Measurements from ENCODE around the gene PRADC1.

Gene PRADC1

GRCh38 chr2:73235315-73236028 lies 2.4 kb upstream of the PRADC1 start:
- DNase-seq (ENCODE audit: low spot score), result no peak

GRCh38 chr2:73233932-73234832 lies 1.1 kb upstream of the PRADC1 start, which contains the start of gene CCT7:
TSS of gene CCT7 (plus strand) at chr2:73234308. CDS start at chr2:73234379, 71 bp downstream.
- peak; percentile 86 for DNase-seq (ENCODE audit: low spot score)

- DNase-seq (ENCODE audit: low spot score), result no peak
Measured at GRCh38 chr2:73232403-73233153, 461 bp downstream of the PRADC1 start.

DNA sequence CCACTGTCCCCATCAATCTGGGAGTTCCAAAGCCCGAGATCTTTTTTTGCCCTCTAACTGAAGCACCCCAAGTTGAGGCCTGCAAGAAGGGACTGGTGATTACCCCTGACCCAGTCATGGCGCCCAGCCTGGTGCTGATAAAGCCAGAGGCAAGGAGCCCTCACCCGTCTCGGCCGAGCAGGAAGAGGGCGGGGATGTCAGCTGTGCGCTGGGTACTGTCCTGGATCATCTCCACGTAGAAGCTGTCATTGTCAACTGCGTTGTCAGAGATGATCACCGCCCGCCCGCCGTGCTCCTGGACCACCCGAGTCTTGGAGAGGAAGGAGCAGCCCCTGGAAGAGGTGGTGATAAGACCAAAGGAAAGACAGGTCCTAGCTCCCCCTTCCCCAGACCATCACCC lies 4.4 kb downstream of the PRADC1 start:
- no peak for DNase-seq (ENCODE audit: low spot score)

DNA sequence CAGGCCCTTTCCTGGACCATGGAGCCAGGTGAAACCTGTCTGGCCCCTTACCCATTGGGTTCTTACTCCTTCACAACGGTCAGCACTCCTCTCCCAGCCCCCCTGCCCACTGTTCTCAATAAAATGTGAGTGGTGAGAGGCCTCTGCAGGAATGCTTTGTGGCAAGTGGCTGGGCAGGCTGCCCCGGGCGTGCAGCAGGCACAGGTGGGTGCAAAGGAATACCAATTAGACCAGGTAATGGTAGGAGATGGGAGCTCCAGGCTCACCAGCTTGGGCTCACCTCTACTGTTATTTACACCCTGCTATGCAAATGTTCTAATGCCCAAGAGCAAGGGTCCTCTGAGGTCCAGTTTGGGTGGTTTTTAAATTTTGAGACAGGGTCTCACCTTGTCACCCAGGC lies 6.0 kb downstream of the PRADC1 start:
- no peak for DNase-seq (ENCODE audit: low spot score)

- no peak for DNase-seq (ENCODE audit: low spot score)
Measured at GRCh38 chr2:73225513-73226360, 7.3 kb downstream of the PRADC1 start.

- no peak for DNase-seq (ENCODE audit: low spot score)
Measured at GRCh38 chr2:73223821-73224220, 9.2 kb downstream of the PRADC1 start.

GRCh38 chr2:73218298-73218697 lies 14.7 kb downstream of the PRADC1 start:
- DNase-seq (ENCODE audit: low spot score), result peak; percentile 40

DNA sequence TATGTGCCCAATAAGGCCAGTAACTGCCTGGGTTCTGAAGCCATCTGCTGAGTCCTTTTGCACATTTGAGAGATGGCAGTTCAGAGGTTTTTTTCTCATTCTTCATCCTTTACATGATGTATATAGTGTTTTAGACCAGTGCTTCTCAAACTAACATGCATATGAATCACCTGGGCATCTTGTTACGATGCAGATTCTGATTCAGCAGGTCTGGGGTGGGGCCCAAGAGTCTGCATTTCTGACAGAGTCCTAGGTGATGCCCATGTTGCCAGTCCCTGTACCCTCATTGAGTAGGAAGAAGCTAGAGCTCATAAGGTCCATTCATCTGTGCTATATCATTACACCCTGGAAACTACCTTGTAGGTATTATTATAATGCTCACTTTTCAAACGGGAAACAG lies 15.2 kb downstream of the PRADC1 start:
- DNase-seq (ENCODE audit: low spot score), result no peak

- no peak for DNase-seq (ENCODE audit: low spot score)
Measured at GRCh38 chr2:73217160-73217559, 15.9 kb downstream of the PRADC1 start.

DNA sequence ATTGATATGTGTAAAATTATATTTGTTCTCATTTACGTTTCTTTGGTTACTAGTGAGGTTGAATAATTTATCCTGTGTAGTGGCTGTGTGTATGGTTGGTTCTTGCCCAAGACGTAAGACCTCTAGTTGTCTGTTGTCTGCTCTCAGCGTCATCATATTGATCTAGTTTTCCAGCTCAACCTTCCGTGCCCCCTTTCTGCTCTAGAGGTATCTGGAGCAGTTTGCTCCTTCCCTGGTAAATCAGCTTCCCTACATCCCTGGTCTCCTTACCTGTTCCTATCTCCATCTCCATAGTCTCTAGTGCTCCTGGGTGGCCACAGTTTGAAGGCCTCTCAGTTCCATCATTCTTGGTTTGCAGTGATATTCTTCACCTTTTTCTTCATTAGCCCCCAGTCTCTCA lies 17.8 kb downstream of the PRADC1 start:
- DNase-seq (ENCODE audit: low spot score), result no peak

DNA sequence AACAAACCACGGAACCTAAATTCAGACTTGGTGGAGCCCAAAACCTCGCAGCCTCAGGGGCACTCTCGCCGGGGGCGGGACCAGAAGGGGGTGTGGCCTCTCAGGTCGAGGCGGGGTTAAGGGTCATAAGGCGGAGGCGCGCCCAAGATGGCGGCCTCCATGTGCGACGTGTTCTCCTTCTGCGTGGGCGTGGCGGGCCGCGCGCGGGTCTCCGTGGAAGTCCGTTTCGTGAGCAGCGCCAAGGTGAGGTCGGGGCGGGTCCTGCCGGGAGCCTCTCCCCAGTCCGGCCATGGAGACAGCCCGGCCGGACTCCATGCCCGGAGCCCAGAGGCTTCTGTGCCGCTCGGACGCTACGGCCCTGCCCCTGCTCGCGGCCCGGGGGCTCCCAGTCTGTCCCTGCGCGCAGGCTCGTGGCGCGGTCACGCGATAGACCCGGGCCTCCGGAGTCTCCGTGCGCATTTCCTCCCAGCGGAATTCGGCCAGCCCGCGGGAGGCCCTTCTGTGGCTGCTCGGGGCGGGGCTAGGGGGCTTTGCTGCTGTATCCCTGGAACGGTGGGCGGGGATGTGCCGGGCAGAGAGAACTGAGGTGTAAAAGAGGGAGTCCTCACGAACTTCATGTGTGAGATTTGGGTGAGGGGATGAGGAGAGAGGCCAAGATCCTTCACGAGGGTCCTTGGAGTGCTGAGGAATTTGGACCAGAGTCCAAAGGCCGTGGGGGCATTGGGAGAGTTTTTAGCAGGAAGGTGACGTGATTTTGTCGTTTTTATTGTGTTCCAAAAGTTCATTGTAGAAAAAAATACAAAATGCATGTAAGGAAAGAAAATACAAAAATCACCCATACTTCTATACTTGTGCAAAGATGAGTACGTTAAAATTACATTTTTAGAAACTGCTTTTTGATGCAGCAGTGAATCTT lies 18.7 kb downstream of the PRADC1 start, which contains the start of gene SMYD5:
TSS of gene SMYD5 (plus strand) at position 126 of the 916 bp plus-strand sequence. CDS start at position 148, 22 bp downstream.
- peak; percentile 91 for DNase-seq (ENCODE audit: low spot score)

- peak; percentile 88 for DNase-seq (ENCODE audit: low spot score)
Measured at GRCh38 chr2:73212448-73213176, 20.4 kb downstream of the PRADC1 start.

DNA sequence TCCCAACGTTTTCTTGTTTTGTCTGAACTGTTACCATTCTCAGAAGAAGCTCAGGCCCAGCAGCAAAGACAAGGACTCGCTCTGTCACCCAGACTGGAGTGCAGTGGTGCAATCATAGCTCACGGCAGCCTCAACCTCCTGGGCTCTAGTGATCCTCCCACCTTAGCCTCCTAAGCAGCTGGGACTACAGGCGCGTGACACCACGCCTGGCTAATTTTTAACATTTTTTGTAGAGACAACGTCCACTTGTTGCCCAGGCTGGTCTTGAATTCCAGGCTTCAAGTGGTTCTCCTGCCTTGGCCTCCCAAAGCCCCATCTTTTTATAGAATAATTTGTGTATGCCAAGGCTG lies 21.0 kb downstream of the PRADC1 start:
- no peak for DNase-seq (ENCODE audit: low spot score)

GRCh38 chr2:73210696-73211095 lies 22.3 kb downstream of the PRADC1 start:
- DNase-seq (ENCODE audit: low spot score), result no peak

DNA sequence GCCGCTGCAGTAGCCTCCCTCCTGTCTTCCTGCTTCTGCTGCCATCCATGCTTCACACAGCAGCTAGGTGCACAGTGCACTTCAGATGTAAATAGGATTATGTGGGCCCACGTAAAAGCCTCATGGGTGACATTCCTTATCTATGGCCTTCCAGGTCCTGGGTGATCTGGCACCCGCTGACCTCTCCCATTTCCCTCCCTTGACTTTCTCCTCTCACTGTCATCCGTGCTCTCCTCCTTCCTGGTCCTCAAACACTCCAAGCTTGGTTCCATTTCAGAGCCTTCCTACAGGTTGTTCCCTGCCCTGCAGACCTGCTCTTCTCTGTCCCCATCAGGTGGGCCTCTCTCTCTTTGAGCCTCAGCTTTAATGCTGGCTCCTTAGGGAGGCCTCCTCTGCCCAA lies 23.0 kb downstream of the PRADC1 start:
- no peak for DNase-seq (ENCODE audit: low spot score)

- DNase-seq (ENCODE audit: low spot score), result no peak
Measured at GRCh38 chr2:73208258-73208657, 24.8 kb downstream of the PRADC1 start.

DNA sequence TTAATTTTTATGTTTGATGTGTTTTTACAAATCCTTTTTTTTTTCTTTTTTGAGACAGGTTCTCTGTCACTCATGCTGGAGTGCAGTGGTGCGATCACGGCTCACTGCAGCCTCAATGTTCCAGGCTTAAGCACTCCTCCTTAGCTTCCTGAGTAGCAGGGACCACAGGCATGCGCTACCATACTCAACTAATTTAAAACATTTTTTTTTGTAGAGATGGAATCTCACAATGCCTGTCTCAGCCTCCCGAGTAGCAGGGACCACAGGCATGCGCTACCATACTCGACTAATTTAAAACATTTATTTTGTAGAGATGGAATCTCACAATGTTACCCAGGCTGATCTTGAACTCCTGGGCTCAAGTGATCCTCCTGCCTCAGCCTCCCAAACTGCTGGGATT lies 27.4 kb downstream of the PRADC1 start:
- DNase-seq (ENCODE audit: low spot score), result no peak

GRCh38 chr2:73203055-73203681 lies 29.9 kb downstream of the PRADC1 start:
- DNase-seq (ENCODE audit: low spot score), result no peak
